ENCODE results near the gene AMER3.

The AMER3 gene

DNA sequence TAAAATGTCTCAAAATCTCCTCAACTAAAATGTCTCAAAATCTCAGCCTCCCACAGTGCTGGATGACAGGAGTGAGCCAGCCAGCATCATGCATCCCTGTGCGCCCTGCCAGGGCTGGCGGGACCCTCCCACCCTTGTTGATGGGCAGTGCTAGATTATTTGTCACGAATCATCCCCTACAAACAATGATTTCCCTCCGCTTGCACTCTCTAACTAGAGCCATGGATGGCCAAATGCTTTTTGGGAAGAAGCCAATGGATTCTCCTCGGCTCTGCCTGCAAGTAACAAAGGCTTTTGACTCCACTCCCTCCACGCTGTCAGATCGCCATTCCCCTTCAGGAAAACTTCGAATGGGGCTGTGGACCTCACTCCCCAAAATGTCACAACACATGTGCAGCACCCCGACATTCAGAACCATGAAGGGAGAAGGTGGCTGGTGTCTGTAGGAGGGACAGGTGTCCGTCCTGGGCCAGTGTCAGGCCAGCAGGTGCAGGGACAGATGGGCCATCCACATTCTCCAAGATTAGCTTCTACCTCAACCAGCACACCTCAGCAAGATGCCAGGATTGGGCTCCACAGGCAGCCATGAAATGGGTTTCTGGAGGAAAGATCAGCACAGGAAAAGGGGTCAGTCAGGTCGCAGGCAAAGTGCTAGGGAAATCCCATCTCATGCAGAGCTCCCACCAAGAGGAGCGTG is 11.5 kb downstream of the AMER3 start:
- H3K4me3 ChIP-seq (ENCODE audit: low read depth, low read length) = no peak overlapping the region
- DNase-seq (ENCODE audit: low read depth) = no peak
- TF ChIP-seq, protein P1, sequence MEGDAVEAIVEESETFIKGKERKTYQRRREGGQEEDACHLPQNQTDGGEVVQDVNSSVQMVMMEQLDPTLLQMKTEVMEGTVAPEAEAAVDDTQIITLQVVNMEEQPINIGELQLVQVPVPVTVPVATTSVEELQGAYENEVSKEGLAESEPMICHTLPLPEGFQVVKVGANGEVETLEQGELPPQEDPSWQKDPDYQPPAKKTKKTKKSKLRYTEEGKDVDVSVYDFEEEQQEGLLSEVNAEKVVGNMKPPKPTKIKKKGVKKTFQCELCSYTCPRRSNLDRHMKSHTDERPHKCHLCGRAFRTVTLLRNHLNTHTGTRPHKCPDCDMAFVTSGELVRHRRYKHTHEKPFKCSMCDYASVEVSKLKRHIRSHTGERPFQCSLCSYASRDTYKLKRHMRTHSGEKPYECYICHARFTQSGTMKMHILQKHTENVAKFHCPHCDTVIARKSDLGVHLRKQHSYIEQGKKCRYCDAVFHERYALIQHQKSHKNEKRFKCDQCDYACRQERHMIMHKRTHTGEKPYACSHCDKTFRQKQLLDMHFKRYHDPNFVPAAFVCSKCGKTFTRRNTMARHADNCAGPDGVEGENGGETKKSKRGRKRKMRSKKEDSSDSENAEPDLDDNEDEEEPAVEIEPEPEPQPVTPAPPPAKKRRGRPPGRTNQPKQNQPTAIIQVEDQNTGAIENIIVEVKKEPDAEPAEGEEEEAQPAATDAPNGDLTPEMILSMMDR (IDR thresholded peaks at IDR 0.05; ENCODE audit: control insufficient read depth, extremely low read depth, insufficient read depth) = no peak

DNA sequence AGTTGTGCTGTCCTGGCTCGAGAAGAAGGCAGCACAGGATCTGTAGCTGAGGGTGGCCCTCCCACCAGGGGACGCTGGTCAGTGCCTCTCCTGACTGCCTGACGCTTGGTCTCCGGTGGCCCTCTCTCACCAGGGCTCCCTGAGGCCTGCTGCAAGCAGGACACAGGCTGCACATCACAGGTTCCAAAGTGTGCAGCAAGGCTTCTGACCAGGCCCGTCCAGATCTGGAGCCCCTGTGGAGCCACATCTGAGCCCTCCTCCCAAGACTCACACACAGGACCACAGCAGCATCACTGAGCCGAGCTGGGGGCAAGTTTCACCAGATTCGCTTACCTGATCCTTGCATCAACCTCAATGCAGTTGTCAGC is 12.1 kb downstream of the AMER3 start:
- H3K4me3 ChIP-seq (ENCODE audit: low read depth, low read length) = no peak overlapping the region
- TF ChIP-seq, protein P1 (IDR thresholded peaks at IDR 0.05; ENCODE audit: control insufficient read depth, extremely low read depth, insufficient read depth) = no peak
- no peak for DNase-seq (ENCODE audit: low read depth)

DNA sequence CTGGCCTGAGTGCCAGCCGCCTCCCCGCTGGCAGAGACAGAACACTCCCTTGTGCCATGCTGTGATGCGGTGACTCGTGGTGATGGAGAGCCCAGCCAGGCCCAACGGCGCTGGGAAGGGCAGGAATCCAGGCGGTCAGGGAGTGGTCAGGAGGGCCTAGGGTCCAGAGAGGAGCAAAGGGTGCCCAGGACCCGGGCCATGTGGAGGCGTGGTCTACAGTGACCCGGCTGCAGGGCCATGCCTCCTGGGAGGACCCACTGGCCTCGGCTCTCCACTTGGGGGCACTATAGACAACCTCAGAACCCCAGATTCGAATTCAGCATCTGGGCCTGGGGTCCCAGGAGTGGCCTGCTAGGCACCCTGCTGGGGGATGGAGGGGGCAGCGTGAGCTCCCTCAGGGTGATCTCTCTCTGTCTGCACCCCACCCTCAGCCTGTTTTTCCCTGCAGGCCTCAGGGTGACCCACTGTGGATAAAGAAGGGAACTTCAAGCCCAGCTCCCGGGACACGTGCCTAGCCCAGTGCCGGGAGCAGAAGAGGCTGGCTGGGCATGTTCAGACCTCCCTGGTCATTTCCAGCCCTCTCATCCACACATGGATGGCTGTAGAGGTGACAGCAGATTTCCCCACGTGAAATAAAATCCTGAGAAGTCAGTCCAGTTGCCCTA is 13.0 kb downstream of the AMER3 start:
- no peak overlapping the region for H3K4me3 ChIP-seq (ENCODE audit: low read depth, low read length)
- TF ChIP-seq, protein P1 (IDR thresholded peaks at IDR 0.05; ENCODE audit: control insufficient read depth, extremely low read depth, insufficient read depth) = no peak
- no peak for DNase-seq (ENCODE audit: low read depth)

DNA sequence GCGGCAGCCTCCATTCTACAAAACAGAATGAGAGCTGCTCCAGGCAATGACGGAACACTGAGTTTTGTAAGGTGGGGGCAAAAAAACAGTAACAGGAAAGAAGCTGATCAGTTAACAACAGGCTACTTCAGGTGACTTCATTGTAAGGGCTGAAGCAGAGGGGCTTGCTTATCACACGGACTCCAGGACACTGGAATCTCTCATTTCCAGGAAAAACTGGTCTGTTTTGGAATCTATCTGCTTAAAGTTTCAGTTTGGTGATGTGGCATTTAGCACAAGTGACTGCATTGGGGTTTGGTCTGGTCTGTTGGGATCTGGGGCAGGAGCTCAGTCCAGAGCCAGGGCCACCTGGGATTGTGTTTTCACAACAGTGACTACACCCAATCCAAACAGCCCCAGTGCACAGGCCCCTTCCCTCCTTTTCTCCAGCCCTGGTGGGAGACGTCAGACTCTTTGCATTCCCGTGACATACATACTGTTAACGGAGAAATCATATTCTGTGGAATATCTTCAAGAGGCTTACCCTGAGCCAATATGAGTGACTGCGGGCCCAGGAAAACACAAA is 14.1 kb downstream of the AMER3 start:
- no peak overlapping the region for H3K4me3 ChIP-seq (ENCODE audit: low read depth, low read length)
- no peak for DNase-seq (ENCODE audit: low read depth)
- TF ChIP-seq, protein P1 (IDR thresholded peaks at IDR 0.05; ENCODE audit: control insufficient read depth, extremely low read depth, insufficient read depth) = no peak

DNA sequence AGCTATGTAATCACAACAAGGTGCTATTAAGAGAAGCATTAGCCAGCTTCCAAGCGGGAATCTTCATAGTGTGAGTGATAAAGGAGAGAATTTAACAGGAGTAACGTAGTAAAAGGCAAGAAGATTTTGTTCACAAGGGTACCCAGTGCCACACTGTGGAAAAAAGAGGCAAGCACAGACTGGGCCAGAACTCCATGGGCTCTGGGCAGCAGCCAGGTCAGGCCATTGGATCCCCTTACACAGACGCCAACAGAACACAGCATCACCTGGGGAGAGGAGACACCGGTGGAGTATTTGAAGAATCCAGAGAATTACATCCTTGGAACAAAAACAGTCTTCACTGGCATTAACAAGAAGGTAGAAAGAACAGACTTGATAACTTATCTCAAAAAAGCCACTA is 21.2 kb downstream of the AMER3 start:
- TF ChIP-seq, protein P1 (IDR thresholded peaks at IDR 0.05; ENCODE audit: control insufficient read depth, extremely low read depth, insufficient read depth) = peak; percentile 50
- H3K4me3 ChIP-seq (ENCODE audit: low read depth, low read length) = no peak overlapping the region
- DNase-seq (ENCODE audit: low read depth) = peak; percentile 2

DNA sequence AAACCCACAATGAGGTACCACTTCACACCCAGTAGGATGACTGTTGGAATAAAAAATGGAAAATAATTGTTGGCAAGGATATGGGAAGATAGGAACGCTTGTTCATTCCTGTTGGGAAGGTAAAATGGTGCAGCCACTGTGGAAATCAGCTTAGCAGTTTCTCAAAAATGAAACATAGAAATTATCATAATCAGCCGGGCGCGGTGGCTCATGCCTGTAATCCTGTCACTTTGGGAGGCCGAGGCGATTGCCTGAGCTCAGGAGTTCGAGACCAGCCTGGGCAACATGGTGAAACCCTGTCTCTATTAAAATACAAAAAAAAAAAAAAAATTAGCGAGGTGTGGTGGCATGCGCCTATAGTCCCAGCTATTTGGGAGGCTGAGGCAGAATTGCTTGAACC is 23.4 kb downstream of the AMER3 start:
- H3K4me3 ChIP-seq (ENCODE audit: low read depth, low read length) = no peak overlapping the region
- TF ChIP-seq, protein P1 (IDR thresholded peaks at IDR 0.05; ENCODE audit: control insufficient read depth, extremely low read depth, insufficient read depth) = no peak
- DNase-seq (ENCODE audit: low read depth) = no peak
